Glutamatergic neuron (in vitro differentiated cells): Measurements from ENCODE around the gene ECPAS. TPM values are rescaled to one million over a fixed set of nuclear protein-coding genes. Genes with fewer than 3 reads are reported as not detected.

Experiments
- DNase-seq: peaks from one replicate; pipeline ENCODE4 v3.0.0; 2022
- H3K27ac Mint-ChIP-seq: one replicate; pipeline ENCODE4 v1.8.0; 2020; ENCODE audit warnings: mild to moderate bottlenecking, mixed read lengths, inconsistent platforms; ENCODE audit not compliant: unreplicated experiment
- H3K27me3 Mint-ChIP-seq: one replicate; pipeline ENCODE4 v1.8.0; 2020; ENCODE audit warnings: mild to moderate bottlenecking, moderate library complexity, mixed read lengths, inconsistent platforms; ENCODE audit not compliant: unreplicated experiment
- H3K36me3 Mint-ChIP-seq: one replicate; pipeline ENCODE4 v1.8.0; 2020; ENCODE audit warnings: mild to moderate bottlenecking, mixed read lengths, inconsistent platforms; ENCODE audit not compliant: unreplicated experiment
- H3K4me1 Mint-ChIP-seq: one replicate; pipeline ENCODE4 v1.8.0; 2020; ENCODE audit warnings: mild to moderate bottlenecking, low read depth, mixed read lengths, inconsistent platforms; ENCODE audit not compliant: unreplicated experiment
- H3K4me3 Mint-ChIP-seq: one replicate; pipeline ENCODE4 v1.8.0; 2020; ENCODE audit warnings: mild to moderate bottlenecking, mixed read lengths, inconsistent platforms; ENCODE audit not compliant: unreplicated experiment
- H3K9me3 Mint-ChIP-seq: one replicate; pipeline ENCODE4 v1.8.0; 2020; ENCODE audit warnings: mild to moderate bottlenecking, moderate library complexity, mixed read lengths, inconsistent platforms; ENCODE audit not compliant: unreplicated experiment
- long read RNA-seq: library from polyadenylated mRNA; unstranded; transcript quantifications from one replicate; pipeline ENCODE4 v2.0.0, GENCODE V29; 2020; ENCODE audit not compliant: unreplicated experiment
- total RNA-seq: library from RNA; stranded (reverse); fragmentation: NEBNext Ultra II Directional; extraction: Animal tissue kit (Norgen Biotek cat#: 25700); gene quantifications from one replicate; pipeline ENCODE4 v1.2.1, GENCODE V29; 2021; ENCODE audit not compliant: unreplicated experiment
- TF ChIP-seq, protein P1 (sequence below): fragments of 200-600 bp; sonication (generic); IDR thresholded peaks from one replicate; pipeline ENCODE4 v1.5.0; 2021; ENCODE audit not compliant: partially characterized antibody, unreplicated experiment

The ECPAS gene, protein sequence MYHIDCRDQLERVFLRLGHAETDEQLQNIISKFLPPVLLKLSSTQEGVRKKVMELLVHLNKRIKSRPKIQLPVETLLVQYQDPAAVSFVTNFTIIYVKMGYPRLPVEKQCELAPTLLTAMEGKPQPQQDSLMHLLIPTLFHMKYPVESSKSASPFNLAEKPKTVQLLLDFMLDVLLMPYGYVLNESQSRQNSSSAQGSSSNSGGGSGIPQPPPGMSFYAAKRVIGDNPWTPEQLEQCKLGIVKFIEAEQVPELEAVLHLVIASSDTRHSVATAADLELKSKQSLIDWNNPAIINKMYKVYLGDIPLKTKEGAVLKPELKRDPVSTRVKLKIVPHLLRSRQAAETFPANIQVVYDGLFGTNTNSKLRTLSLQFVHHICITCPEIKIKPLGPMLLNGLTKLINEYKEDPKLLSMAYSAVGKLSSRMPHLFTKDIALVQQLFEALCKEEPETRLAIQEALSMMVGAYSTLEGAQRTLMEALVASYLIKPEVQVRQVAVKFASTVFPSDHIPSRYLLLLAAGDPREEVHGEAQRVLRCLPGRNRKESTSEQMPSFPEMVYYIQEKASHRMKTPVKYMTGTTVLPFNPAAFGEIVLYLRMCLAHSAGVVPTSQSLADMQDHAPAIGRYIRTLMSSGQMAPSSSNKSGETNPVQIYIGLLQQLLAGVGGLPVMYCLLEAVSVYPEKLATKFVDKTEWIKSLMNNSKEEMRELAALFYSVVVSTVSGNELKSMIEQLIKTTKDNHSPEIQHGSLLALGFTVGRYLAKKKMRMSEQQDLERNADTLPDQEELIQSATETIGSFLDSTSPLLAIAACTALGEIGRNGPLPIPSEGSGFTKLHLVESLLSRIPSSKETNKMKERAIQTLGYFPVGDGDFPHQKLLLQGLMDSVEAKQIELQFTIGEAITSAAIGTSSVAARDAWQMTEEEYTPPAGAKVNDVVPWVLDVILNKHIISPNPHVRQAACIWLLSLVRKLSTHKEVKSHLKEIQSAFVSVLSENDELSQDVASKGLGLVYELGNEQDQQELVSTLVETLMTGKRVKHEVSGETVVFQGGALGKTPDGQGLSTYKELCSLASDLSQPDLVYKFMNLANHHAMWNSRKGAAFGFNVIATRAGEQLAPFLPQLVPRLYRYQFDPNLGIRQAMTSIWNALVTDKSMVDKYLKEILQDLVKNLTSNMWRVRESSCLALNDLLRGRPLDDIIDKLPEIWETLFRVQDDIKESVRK (N-terminal part only)
- 53.5 TPM for total RNA-seq
- long read RNA-seq, partial matches to known transcripts = 2 of 2 reads
- long read RNA-seq, other reads (novel, unspliced or antisense) = 0 of 2 reads

GRCh38 chr9:111483858-111484571, at the start of gene ECPAS:
Gene ECPAS, minus strand, starts transcription at chr9:111484383. Its CDS starts 11,465 bp downstream, at chr9:111472918.
- H3K27ac Mint-ChIP-seq = no peak within 1 kb of the TSS
- peaks cover 8% of the 10 kb centered on the region for H3K4me1 Mint-ChIP-seq
- TF ChIP-seq, protein P1, sequence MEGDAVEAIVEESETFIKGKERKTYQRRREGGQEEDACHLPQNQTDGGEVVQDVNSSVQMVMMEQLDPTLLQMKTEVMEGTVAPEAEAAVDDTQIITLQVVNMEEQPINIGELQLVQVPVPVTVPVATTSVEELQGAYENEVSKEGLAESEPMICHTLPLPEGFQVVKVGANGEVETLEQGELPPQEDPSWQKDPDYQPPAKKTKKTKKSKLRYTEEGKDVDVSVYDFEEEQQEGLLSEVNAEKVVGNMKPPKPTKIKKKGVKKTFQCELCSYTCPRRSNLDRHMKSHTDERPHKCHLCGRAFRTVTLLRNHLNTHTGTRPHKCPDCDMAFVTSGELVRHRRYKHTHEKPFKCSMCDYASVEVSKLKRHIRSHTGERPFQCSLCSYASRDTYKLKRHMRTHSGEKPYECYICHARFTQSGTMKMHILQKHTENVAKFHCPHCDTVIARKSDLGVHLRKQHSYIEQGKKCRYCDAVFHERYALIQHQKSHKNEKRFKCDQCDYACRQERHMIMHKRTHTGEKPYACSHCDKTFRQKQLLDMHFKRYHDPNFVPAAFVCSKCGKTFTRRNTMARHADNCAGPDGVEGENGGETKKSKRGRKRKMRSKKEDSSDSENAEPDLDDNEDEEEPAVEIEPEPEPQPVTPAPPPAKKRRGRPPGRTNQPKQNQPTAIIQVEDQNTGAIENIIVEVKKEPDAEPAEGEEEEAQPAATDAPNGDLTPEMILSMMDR = no peak
- peaks cover 5% of the 10 kb centered on the region for H3K9me3 Mint-ChIP-seq
- H3K27me3 Mint-ChIP-seq = peaks cover 9% of the 10 kb centered on the region
- peak within 1 kb of the TSS; percentile 88 for H3K4me3 Mint-ChIP-seq
- no peaks in the 10 kb centered on the region for H3K36me3 Mint-ChIP-seq
- peak; percentile 71 for DNase-seq

- DNase-seq = no peak
- Mint-ChIP-seq H3K4me1 (no peaks in the 10 kb centered on the region), H3K9me3 (peaks cover 7% of the 10 kb centered on the region), H3K27ac (no peak overlapping the region), H3K36me3 (peaks cover 21% of the 10 kb centered on the region), H3K27me3 (no peaks in the 10 kb centered on the region), H3K4me3 (no peak overlapping the region)
- TF ChIP-seq, protein P1 = no peak
These were observed 49.1 kb upstream of the ECPAS start for GRCh38 chr9:111533099-111533790.

- no peaks in the 10 kb centered on the region for H3K4me1 Mint-ChIP-seq
- H3K27me3 Mint-ChIP-seq = no peaks in the 10 kb centered on the region
- TF ChIP-seq, protein P1 = no peak
- no peak overlapping the region for H3K27ac Mint-ChIP-seq
- H3K36me3 Mint-ChIP-seq = peaks cover 15% of the 10 kb centered on the region
- H3K4me3 Mint-ChIP-seq = no peak overlapping the region
- peaks cover 4% of the 10 kb centered on the region for H3K9me3 Mint-ChIP-seq
- no peak for DNase-seq
These were observed 47.5 kb upstream of the ECPAS start for GRCh38 chr9:111531716-111532115.

DNA sequence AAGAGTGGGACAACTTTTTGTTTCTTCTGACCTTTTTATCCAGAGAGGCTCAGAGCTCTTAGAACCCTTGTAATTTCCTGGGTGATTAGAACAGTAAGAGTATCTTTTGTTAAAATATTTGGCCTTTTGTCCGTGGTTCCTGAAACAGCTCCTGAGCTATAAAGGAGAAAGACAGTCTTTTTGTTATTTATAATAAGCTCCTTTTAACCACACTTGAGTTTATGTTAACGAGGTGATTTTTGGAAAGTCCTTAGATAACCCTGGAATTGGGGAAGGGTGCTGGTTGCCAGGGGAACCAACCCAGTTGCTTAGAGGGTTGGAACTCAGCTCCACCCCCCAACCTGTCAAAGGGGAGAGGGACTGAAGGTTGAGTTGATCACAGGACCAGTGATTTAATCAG, 45.6 kb upstream of the ECPAS start:
- Mint-ChIP-seq H3K4me1 (no peaks in the 10 kb centered on the region), H3K9me3 (peaks cover 5% of the 10 kb centered on the region), H3K4me3 (no peak overlapping the region), H3K36me3 (peaks cover 7% of the 10 kb centered on the region), H3K27ac (no peak overlapping the region), H3K27me3 (peaks cover 2% of the 10 kb centered on the region)
- TF ChIP-seq, protein P1 = no peak
- DNase-seq = no peak
